HG03045 (cell line): ENCODE results near the gene TTC28.
"Not testable (repeated sequence)": the region's sequence is repeated elsewhere in the genome, so short reads cannot be mapped to it uniquely, and the experiment has no call there.

ENCODE experiments used
- ATAC-seq: cut with Tn5 transposase; IDR thresholded peaks from one replicate; pipeline ENCODE4 v1.9.1; 2021; ENCODE audit warnings: mild to moderate bottlenecking, moderate library complexity; ENCODE audit not compliant: unreplicated experiment

The TTC28 gene

DNA sequence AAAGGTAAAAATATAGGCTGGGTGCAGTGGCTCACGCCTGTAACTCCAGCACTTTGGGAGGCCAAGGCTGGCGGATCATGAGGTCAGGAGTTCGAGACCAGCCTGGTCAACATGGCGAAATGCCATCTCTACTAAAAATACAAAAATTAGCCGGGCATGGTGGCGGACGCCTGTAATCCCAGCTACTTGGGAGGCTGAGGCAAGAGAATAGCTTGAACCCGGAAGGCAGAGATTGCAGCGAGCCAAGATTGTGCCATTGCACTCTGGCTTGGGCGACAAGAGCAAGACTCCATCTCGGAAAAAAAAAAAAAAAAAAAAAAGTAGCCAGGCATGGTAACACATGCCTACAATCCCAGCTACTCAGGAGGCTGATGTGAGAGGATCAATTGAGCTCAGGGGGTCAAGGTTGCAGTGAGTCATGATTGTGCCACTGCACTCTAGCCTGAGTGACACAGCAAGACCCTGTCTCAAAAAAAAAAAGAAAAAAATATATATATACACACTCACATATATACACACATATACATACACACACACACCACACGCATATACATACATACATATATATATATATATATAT lies 112.6 kb downstream of the TTC28 start:
- not testable (repeated sequence) for ATAC-seq

DNA sequence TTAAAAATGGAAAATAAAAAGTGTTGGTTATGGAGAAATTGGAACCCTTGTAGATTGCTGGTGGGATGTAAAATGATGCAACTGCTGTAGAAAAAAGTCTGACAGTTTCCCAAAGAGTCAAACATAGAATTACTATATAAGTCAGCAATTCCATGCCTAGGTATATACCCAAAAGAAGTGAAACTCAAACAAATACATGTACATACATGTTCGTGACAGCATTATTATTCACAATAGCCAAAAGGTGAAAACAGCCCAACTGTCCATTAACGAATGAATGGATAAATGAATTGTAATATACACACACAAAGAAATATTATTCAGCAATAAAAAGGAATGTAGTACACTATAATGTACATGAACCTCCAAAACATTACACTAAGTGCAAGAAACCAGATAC lies 116.0 kb downstream of the TTC28 start:
- no peak for ATAC-seq

DNA sequence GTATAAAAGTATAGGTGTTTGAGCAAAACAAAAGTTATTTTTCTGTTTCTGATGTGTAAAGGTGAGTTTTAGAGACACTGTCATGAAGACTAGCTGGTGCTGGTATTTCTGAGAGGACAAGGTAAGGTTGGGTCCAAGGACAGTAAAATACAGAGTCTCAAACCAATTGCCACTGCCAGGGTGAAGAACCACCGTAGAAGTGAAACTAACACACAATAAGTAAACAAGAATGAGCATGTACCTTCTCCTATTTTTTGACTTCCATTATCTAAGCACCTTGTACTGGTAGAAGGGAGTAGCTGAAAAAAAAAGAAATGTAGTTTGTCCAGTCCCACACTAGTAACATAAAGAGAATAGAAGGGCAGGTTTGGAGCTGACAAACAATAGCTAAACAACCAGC lies 117.3 kb downstream of the TTC28 start:
- no peak for ATAC-seq

DNA sequence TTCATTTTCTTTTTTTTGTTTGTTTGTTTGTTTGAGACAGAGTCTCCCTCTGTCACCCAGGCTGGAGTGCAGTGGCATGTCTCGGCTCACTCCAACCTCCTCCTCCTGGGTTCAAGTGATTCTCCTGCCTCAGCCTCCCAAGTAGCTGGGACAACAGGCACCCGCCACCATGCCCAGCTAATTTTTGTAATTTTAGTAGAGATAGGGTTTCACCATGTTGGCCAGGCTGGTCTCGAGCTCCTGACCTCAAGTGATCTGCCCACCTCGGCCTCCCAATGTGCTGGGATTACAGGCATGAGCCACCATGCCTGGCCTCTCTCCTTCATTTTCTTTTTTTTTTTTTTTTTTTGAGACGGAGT lies 118.9 kb downstream of the TTC28 start:
- not testable (repeated sequence) for ATAC-seq

DNA sequence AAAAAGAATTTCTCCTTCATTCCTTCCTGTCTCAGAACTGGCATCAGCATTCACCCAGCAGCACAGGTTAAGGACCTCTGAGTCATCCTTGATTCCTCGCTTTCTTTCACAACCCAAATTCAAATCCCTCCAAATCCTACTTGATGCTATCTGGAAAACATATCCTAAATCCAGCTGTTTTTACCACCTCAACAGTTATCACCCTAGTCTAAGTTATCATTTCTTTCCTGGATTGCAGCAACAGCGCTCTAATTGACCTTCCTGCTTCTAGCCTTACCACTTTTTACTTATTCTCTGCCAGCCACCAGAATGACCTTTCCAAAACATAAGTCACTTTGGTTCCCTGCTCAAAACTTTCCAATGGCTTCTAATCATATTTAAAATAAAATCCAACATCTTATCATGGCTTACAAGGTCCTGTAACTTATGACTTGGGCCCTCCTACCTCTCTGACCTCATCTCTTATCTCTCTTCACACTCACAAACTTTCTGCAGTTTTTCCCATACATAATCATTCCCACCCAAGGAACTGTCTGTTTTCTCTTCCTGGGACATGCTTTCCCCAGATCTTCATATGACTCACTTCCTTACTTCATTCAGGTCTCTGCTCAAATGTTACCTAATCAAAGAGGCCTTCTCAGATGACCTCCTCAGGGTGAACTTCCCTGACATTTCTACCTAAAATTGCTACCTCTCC lies 119.4 kb downstream of the TTC28 start:
- no peak for ATAC-seq

DNA sequence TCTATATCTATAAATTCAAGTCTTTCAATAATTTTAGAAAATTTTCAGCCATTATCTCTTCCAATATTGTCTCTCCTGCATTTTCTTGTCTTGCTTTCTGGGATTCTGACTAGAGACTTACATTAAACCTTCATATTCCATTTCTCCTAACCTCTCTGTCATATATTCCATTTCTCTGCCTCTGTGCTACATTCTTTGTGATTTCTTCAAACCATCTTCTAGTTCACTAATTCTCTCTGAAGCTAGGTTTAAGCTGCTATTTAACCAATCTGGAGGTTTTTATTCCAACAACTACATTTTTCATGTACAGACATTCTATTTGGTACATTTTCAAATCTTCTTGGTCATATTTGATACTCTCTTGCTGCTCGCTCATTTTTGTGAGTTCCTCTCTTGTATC lies 122.5 kb downstream of the TTC28 start:
- ATAC-seq: no peak

DNA sequence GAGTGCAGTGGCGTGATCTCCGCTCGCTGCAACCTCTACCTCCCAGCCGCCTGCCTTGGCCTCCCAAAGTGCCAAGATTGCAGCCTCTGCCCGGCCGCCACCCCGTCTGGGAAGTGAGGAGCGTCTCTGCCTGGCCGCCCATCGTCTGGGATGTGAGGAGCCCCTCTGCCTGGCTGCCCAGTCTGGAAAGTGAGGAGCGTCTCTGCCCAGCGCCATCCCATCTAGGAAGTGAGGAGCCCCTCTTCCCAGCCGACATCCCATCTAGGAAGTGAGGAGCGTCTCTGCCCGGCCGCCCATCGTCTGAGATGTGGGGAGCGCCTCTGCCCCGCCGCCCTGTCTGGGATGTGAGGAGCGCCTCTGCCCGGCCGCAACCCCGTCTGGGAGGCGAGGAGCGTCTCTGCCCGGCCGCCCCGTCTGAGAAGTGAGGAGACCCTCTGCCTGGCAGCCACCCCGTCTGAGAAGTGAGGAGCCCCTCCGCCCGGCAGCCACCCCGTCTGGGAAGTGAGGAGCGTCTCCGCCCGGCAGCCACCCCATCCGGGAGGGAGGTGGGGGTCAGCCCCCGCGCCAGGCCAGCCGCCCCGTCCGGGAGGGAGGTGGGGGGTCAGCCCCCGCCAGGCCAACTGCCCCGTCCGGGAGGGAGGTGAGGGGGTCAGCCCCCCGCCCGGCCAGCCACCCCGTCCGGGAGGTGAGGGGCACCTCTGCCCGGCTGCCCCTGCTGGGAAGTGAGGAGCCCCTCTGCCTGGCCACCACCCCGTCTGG lies 126.4 kb downstream of the TTC28 start:
- ATAC-seq: not testable (repeated sequence)

DNA sequence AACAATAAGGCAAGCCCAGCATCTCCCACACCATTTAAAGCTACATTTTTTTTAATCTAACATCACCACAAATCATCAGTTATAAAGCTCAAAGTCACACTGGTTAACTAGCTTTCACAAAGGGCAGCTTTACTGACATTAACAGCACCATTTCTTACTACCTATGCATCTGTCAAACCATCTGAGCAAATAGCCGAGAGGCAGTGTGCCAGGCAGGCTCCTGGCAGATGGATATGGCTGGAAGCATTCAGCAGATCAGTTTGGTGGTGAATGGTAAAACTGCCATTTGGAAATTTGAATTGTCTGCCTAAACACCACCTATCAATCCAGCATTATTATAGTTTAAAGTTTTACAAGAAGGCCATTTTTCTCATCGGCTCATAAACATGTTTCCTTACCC lies 131.2 kb downstream of the TTC28 start:
- ATAC-seq: no peak

DNA sequence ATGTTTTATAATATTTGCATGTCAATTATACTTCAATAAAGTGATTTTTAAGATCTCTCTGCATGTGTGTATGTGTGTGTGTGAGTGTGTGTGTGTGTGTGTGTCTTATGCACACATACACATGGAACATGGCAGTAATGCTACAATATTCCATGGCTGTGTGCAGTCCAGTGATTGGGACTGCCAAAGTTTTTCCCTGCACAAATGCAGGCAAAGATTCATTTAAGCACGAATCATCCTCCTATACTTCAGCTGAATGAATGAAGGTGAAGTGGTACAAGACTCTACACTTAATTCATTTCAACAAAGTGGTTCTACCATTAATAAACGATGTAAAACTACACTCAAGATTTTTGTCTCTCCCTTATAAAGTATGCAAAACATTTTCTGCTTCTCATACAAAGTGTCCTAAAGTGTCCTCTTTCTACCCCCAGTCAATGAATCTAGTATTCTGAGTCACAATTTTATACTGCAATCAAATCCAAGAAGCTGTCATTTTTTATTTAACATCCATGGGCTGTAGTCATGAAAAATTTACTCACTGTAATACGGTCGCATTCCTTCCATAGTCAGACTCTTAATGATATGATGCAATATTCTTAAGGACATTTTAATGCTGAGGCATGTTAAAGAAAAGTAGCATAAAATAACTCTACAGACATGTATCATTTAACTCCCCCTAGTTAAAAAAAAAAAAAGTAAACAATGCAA lies 132.4 kb downstream of the TTC28 start:
- ATAC-seq: no peak

DNA sequence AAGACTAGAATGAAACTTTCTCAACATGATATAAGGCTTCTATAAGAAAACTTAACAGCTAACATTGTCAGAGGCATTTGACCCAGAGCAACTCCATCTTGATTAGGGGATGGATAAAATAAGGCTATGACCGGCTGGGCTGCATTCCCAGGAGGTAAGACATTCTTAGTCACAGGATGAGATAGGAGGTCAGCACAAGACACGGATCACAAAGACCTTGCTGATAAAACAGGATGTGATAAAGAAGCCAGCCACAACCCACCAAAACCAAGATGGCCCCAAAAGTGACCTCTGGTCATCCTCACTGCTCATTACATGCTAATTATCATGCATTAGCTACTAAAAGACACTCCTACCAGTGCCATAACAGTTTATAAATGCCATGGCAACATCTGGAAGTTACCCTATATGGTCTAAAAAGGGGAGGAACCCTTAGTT lies 135.2 kb downstream of the TTC28 start:
- no peak for ATAC-seq

DNA sequence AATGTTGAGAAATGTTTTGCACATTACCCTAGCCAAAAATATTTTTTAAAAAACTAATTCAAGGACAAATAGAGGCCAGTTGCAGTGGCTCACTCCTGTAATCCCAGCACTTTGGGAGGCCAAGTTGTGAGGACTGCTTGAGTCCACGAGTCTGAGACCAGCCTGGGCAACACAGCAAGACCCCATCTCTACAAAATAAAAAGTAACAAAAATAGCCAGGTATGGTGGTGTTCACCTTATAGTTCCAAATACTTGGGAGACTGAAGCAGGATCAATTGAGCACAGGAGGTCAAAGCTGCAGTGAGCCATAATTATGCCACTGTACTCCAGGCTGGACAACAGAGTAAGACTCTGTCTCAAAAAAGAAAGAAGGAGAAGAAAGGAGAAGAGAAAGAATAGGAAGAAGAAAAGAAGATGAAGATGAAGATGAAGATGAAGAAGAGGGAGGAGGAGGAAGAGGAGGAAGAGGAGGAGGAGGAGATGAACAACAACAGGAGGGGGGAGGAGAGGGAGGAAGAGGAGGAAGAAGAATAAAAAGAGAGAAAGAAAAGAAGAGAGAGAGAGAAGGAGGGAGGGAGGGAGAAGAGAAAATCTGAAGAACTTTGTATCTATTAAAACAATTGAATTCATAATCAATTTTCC lies 136.5 kb downstream of the TTC28 start:
- no peak for ATAC-seq

DNA sequence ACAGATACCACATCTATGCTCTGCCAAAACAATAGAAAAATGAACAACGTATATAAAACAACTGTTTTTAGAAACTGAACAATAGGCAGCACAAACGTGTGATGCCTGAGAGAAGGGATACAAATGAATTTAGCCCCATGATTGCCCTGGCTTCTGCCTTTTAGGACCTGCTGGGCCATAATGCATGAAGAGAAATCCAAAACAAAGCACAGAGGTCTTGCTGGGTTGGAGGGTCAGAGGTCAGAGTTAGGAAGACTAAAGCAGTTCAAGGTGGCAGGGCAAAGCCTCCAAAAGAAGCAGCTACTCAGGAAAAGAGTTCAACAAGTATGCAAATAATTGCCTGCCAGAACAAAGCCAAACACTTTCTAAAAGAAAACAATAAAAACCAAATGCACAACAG lies 138.5 kb downstream of the TTC28 start:
- ATAC-seq: no peak

DNA sequence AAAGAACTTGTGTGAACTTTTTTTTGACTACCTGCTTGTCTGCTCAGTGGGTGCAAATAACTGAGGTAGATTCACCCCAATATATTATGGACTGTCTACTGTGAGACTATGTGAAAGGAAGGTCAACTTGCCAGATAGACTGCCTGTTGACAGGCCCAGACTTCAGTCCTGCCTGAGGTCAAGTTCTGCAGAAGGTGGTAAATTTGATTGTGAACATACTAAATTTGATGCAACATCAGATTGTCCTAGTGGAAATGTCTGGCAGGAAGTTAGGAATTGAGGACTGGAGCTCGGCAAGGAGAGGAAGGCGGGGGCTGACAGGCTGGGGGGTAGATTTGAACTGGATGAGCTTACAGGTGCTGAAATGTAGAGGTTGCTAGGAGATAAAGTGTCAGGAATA lies 140.7 kb downstream of the TTC28 start:
- ATAC-seq: no peak

DNA sequence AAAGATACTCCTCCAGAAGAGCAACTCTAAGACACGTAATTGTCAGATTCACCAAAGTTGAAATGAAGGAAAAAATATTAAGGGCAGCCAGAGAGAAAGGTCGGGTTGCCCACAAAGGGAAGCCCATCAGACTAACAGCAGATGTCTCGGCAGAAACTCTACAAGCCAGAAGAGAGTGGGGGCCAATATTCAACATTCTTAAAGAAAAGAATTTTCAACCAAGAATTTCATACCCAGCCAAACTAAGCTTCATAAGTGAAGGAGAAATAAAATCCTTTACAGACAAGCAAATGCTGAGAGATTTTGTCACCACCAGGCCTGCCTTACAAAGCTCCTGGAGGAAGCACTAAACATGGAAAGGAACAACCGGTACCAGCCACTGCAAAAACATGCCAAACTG lies 149.1 kb downstream of the TTC28 start:
- ATAC-seq: not testable (repeated sequence)

DNA sequence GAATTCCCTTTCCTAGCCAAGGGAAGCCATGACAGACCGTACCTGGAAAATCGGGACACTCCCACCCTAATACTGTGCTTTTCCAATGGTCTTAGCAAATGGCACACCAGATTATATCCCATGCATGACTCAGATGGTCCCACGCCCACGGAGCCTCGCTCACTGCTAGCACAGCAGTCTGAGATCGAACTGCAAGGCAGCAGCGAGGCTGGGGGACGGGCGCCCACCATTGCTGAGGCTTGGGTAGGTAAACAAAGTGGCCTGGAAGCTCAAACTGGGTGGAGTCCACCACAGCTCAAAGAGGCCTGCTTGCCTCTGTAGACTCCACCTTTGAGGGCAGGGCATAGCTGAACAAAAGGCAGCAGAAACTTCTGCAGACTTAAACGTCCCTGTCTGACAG lies 150.5 kb downstream of the TTC28 start:
- ATAC-seq: not testable (repeated sequence)

DNA sequence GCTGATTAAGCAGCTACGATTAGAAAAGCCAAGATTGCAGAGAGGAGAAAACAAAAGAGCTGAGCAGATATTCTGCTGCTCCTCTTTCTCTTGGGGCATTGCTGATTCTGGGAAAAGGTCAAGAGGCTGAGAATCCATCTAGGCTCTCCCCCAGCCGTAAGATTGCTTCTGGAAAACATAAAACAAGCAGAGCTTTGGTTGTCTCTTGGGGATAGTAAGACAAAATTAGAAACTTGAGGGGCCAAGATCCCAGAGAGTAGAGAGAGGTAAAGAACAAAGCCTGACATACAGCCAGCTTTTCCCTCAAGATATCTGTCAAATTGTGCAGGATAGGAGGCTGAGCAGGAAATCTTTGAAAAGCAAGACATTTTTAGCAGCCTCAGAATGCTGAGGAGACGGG lies 158.2 kb downstream of the TTC28 start:
- no peak for ATAC-seq

DNA sequence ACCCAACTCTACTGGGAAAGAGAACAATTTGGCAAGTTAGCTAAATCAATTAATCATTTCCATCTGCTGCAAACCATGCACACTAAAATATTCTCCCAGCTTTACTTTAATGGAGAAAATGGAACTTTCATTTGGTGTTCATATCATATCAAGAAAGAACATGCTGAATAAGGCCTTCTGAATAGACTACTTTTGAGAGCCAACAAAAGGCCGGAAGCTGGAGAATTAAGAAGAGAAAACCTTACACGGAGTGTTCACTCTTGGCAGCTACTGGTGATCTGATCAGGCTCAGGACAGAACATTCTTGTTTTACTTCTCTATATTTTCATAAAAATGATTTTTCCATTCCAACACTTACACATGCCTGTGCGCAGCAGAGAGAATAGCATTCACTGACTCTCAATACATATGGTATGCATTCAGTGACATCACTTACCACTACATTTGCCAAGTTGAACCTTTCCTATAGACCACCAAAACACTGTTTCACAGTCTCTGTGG lies 165.3 kb downstream of the TTC28 start:
- no peak for ATAC-seq

DNA sequence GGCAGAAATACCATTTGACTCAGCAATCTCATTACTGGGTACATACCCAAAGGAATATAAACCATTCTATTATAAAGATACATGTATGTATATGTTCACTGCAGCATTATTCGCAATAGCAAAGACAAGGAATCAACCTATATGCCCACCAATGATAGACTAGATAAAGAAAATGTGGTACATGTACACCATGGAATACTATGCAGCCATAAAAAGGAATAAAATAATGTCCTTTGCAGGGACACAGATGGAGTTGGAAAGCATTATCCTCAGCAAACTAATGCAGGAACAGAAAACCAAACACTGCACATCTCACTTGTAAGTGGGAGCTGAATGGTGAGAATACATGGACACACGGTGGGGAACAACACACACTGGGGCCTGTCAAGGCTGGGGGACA lies 167.3 kb downstream of the TTC28 start:
- ATAC-seq: not testable (repeated sequence)

DNA sequence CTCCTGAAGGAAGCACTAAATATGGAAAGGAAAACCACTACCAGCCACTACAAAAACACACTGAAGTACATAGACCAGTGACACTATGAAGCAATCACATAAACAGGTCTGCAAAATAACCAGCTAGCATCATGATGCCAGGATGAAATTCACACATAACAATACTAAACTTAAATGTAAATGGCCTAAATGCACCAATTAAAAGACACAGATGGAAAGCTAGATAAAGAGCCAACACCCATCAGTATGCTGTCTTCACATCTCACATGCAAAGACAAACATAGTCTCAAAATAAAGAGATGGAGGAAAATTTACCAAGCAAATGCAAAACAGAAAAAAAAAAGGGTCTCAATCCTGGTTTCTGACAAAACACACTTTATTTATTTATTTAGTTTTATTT lies 171.7 kb downstream of the TTC28 start:
- ATAC-seq: no peak

DNA sequence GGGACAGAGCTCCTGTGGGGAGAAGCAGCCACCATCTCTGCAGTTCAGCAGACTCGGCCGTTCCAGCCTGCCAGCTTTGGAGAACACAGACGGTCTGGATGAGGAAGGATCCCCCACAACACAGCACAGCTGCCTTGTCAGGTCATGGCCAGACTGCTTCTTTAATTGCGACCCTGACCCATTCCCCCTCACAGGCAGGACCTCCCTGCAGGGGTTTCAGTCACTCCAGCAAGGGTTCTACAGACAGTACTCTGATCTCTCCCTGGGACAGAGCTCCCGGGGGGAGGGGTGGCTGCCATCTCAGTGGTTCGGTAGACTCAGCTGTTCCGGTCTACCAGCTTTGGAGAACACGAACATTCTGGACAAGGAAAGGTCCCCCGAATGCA lies 173.5 kb downstream of the TTC28 start:
- ATAC-seq: no peak
